T-cell (primary cell): ENCODE results near the gene POLD1. TPM values are rescaled to one million over a fixed set of nuclear protein-coding genes. Genes with fewer than 3 reads are reported as not detected.
"Not testable (repeated sequence)": the region's sequence is repeated elsewhere in the genome, so short reads cannot be mapped to it uniquely, and the experiment has no call there.

Source experiments
- ATAC-seq, 4 experiments: fragments of 200-7000 bp in 3 of 4; fragments of 150-1000 bp in 1 of 4; cut with Tn5 transposase; replicated peaks in 1 of 4; 1 replicate in 3 of 4; 2 replicates in 1 of 4; pipeline ENCODE4 v1.10.0; 2021; ENCODE audit warnings: moderate library complexity in 3 of 4, mild to moderate bottlenecking in 2 of 4, moderate number of reproducible peaks in 1 of 4
- CTCF ChIA-PET, 2 donors: fragments of 300-600 bp; sonication (Branson Sonifier 250); formaldehyde crosslinking; loops; one replicate each; lab custom pipeline; 2022; ENCODE audit warnings: antibody characterized with exemption in 2 of 2; lab: Charles Lee
- POLR2A ChIA-PET, 2 donors: fragments of 300-600 bp; sonication (Branson Sonifier 250); formaldehyde crosslinking; loops; one replicate each; lab custom pipeline; 2022; ENCODE audit warnings: antibody characterized with exemption in 2 of 2; lab: Charles Lee
- DNase-seq, 35 experiments: peaks; one replicate each; pipeline versions ENCODE4 v3.0.0 to v3.0.0-alpha.2; 2013 to 2023
- H3K27ac ChIP-seq: one replicate; pipeline ENCODE4 v1.5.1; 2013; ENCODE audit warnings: low read length
- H3K27me3 ChIP-seq, 2 experiments: replicated peaks in 1 of 2; 1 replicate in 1 of 2; 2 replicates in 1 of 2; pipeline versions ENCODE4 v1.6.1 to v1.7.0; 2013; ENCODE audit warnings: low read length in 1 of 2, mixed read lengths in 1 of 2; ENCODE audit not compliant: control insufficient read depth in 2 of 2, insufficient read depth in 2 of 2; ENCODE audit errors: extremely low read depth in 1 of 2
- H3K36me3 ChIP-seq, 2 donors: 1 replicate in 1 of 2; 2 replicates in 1 of 2; pipeline versions ENCODE4 v1.6.1 to v1.7.0; 2013; ENCODE audit warnings: low read length in 1 of 2; ENCODE audit not compliant: control insufficient read depth in 2 of 2, insufficient read depth in 1 of 2; ENCODE audit errors: extremely low read depth in 1 of 2
- H3K4me1 ChIP-seq, 2 experiments: 1 replicate in 1 of 2; 2 replicates in 1 of 2; pipeline versions ENCODE4 v1.6.1 to v1.7.0; 2013; ENCODE audit warnings: low read length in 2 of 2, mixed read lengths in 1 of 2; ENCODE audit not compliant: insufficient read depth in 2 of 2, control insufficient read depth in 1 of 2; ENCODE audit errors: extremely low read depth in 1 of 2
- H3K4me3 ChIP-seq, 2 donors: 1 replicate in 1 of 2; 2 replicates in 1 of 2; pipeline versions ENCODE4 v1.5.1 to v1.7.0; 2013; ENCODE audit warnings: mild to moderate bottlenecking in 2 of 2, low read length in 1 of 2, moderate library complexity in 1 of 2; ENCODE audit not compliant: control insufficient read depth in 1 of 2; ENCODE audit errors: extremely low read depth in 1 of 2
- H3K9me3 ChIP-seq: 2 replicates; pipeline ENCODE4 v1.7.0; 2013
- H3K27ac Mint-ChIP-seq, 2 donors: one replicate each; pipeline ENCODE4 v1.8.0; 2020 to 2021; ENCODE audit warnings: mild to moderate bottlenecking in 2 of 2, mixed read lengths in 2 of 2
- H3K27me3 Mint-ChIP-seq, 2 donors: one replicate each; pipeline ENCODE4 v1.8.0; 2021 to 2022; ENCODE audit warnings: mixed read lengths in 2 of 2
- H3K36me3 Mint-ChIP-seq: one replicate; pipeline ENCODE4 v1.8.0; 2021; ENCODE audit warnings: mixed read lengths
- H3K4me1 Mint-ChIP-seq, 3 donors: one replicate each; pipeline ENCODE4 v1.8.0; 2020 to 2022; ENCODE audit warnings: mixed read lengths in 3 of 3, mild to moderate bottlenecking in 1 of 3
- H3K4me3 Mint-ChIP-seq, 3 donors: one replicate each; pipeline ENCODE4 v1.8.0; 2020 to 2022; ENCODE audit warnings: mild to moderate bottlenecking in 3 of 3, mixed read lengths in 3 of 3, moderate library complexity in 3 of 3
- H3K9me3 Mint-ChIP-seq, 3 donors: one replicate each; pipeline ENCODE4 v1.8.0; 2020 to 2022; ENCODE audit warnings: mixed read lengths in 3 of 3
- WGBS: methylation state at CpG from one replicate; pipeline ENCODE4 v1.1.5; 2013; ENCODE audit warnings: missing lambda C conversion rate; ENCODE audit not compliant: insufficient coverage; 5-methylcytosine and 5-hydroxymethylcytosine counted together
- total RNA-seq, 35 experiments: library from RNA in 6 of 35; stranded (reverse) in 6 of 35; fragments of 120-200 nt in 1 of 35; gene quantifications; one replicate each; pipeline versions ENCODE4 v1.2.1 to v1.2.4 and lab custom pipeline; 2013 to 2026

POLD1 gene
- total RNA-seq, 5 donors from 2014 or later (not counting 1 experiment from before 2014, with no cell fraction given), result 32.9 to 67.1 (median 54.0) TPM

GRCh38 chr19:50437862-50438449 is 53.8 kb downstream of the POLD1 start:
- ATAC-seq (no peak), DNase-seq (no peak)
- Histone ChIP-seq H3K4me3 (no peak overlapping the region), H3K27me3 (peaks cover 0 to 25% of the 10 kb centered on the region in 2 experiments), H3K27ac (no peak overlapping the region), H3K36me3 (no peaks in the 10 kb centered on the region), H3K4me1 (no peaks in the 10 kb centered on the region), H3K9me3 (no peaks in the 10 kb centered on the region)
- peaks cover 13 to 22% of the 10 kb centered on the region in 2 donors for H3K27me3 Mint-ChIP-seq
- peaks cover 0 to 7% (median 0%) of the 10 kb centered on the region in 3 donors for H3K4me1 Mint-ChIP-seq
- CTCF ChIA-PET, result no interaction called here
- no peaks in the 10 kb centered on the region for H3K9me3 Mint-ChIP-seq
- no peak overlapping the region for H3K4me3 Mint-ChIP-seq
- 95% methylated on average over 4 of the region's 5 CpGs for WGBS
- POLR2A ChIA-PET, result no interaction called here
- H3K36me3 Mint-ChIP-seq, result no peaks in the 10 kb centered on the region
- no peak overlapping the region for H3K27ac Mint-ChIP-seq

DNA sequence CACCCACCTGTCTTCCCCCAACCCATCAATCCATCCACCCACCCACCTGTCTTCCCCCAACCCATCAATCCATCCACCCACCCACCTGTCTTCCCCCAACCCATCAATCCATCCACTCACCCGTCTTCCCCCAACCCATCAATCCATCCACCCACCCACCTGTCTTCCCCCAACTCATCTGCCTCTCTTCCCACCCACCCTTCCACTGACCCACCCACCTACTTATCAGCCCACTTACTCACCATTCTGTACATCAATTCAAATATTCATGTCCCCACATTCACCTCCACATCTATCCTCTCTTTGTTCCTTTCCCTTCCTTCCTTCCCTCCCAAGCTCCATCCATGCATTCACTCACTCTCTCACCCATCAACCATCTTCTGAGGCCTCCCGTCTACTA is 55.0 kb downstream of the POLD1 start:
- 54% methylated on average over 1 of the region's 2 CpGs for WGBS

GRCh38 chr19:50444059-50444458 is 59.9 kb downstream of the POLD1 start:
- Mint-ChIP-seq H3K27ac (no peak overlapping the region), H3K27me3 (peaks cover 11 to 19% of the 10 kb centered on the region in 2 donors), H3K4me3 (no peak overlapping the region), H3K9me3 (peaks cover 0 to 3% (median 0%) of the 10 kb centered on the region in 3 donors), H3K36me3 (no peaks in the 10 kb centered on the region), H3K4me1 (no peaks in the 10 kb centered on the region)
- no peak overlapping the region for H3K4me3 ChIP-seq
- H3K27me3 ChIP-seq, result peaks cover 0 to 16% of the 10 kb centered on the region in 2 experiments
- H3K27ac ChIP-seq, result no peak overlapping the region
- no peaks in the 10 kb centered on the region for H3K9me3 ChIP-seq
- DNase-seq, result no peak
- CTCF ChIA-PET, result no interaction called here
- no peaks in the 10 kb centered on the region for H3K4me1 ChIP-seq
- no peak for ATAC-seq
- no peaks in the 10 kb centered on the region for H3K36me3 ChIP-seq
- 67% methylated on average over 1 of the region's 1 CpG for WGBS
- POLR2A ChIA-PET, result no interaction called here

More for the DNA sequence above, 55.0 kb downstream of the POLD1 start:
- H3K27ac ChIP-seq, H3K9me3 ChIP-seq, H3K4me3 Mint-ChIP-seq, H3K9me3 Mint-ChIP-seq, DNase-seq, H3K27ac Mint-ChIP-seq, H3K4me1 ChIP-seq, ATAC-seq, H3K4me3 ChIP-seq, POLR2A ChIA-PET, H3K4me1 Mint-ChIP-seq, CTCF ChIA-PET, H3K36me3 Mint-ChIP-seq, H3K36me3 ChIP-seq: not testable (repeated sequence)
- peaks cover 9 to 21% of the 10 kb centered on the region in 2 donors for H3K27me3 Mint-ChIP-seq
- peaks cover 0 to 17% of the 10 kb centered on the region in 2 experiments for H3K27me3 ChIP-seq

DNA sequence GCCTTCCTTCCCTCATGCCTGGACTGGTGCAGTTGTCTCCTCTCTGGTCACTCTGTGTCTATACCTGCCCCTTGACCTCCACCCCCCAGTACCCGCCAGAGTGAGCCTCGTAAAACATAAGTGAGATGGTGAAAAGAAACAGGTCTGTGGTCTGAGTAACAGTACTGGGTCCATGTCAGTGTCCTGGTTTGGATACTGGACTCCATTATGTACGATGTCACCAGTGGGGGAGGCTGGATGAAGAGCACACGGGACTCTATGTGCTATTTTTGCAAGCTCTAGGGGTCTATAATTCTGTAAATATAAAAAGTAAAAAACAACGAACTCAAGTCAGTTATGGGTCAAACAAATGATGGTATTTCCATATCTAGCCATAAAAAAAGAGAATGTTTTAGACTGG is 62.9 kb downstream of the POLD1 start:
- Histone ChIP-seq H3K27ac (no peak overlapping the region), H3K36me3 (no peaks in the 10 kb centered on the region), H3K4me3 (no peak overlapping the region), H3K4me1 (no peaks in the 10 kb centered on the region), H3K9me3 (no peaks in the 10 kb centered on the region), H3K27me3 (peaks cover 0 to 26% of the 10 kb centered on the region in 2 experiments)
- DNase-seq, result no peak
- WGBS, result no CpG with 5 or more reads among the region's 5 CpGs
- H3K9me3 Mint-ChIP-seq, result peaks cover 0 to 3% (median 0%) of the 10 kb centered on the region in 3 donors
- peaks cover 9 to 23% of the 10 kb centered on the region in 2 donors for H3K27me3 Mint-ChIP-seq
- no peak overlapping the region for H3K4me3 Mint-ChIP-seq
- peaks cover 0 to 2% (median 0%) of the 10 kb centered on the region in 3 donors for H3K4me1 Mint-ChIP-seq
- ChIA-PET CTCF (no interaction called here), POLR2A (no interaction called here)
- no peaks in the 10 kb centered on the region for H3K36me3 Mint-ChIP-seq
- ATAC-seq, result no peak
- no peak overlapping the region for H3K27ac Mint-ChIP-seq

DNA sequence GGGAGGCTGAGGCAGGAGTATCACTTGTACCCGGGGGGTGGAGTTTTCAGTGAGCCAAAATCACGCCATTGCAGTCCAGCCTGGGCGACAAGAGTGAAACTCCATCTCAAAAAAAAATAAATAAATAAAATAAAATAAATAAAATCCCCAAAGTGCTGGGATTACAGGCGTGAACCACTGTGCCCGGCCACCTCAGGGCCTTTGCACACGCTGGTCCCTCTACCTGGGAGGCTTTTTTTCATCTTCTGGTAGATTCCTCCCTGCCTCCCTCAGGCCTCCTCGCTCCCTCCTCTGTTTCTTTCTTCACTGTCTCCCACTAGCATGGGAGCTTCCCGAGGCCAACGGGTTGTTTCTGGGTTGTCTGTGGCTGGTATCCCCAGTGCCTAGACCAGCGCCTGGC is 63.6 kb downstream of the POLD1 start:
- ChIA-PET CTCF (no interaction called here), POLR2A (no interaction called here)
- peaks cover 0 to 26% of the 10 kb centered on the region in 2 experiments for H3K27me3 ChIP-seq
- H3K4me1 ChIP-seq, result no peaks in the 10 kb centered on the region
- no peak overlapping the region for H3K4me3 Mint-ChIP-seq
- H3K9me3 Mint-ChIP-seq, result peaks cover 0 to 3% (median 0%) of the 10 kb centered on the region in 3 donors
- no peaks in the 10 kb centered on the region for H3K36me3 Mint-ChIP-seq
- ATAC-seq (no peak), DNase-seq (no peak)
- peaks cover 0 to 4% (median 0%) of the 10 kb centered on the region in 3 donors for H3K4me1 Mint-ChIP-seq
- H3K27me3 Mint-ChIP-seq, result peaks cover 11 to 26% of the 10 kb centered on the region in 2 donors
- no peak overlapping the region for H3K27ac Mint-ChIP-seq
- 93% methylated on average over 4 of the region's 10 CpGs for WGBS
- H3K9me3 ChIP-seq, result no peaks in the 10 kb centered on the region
- no peaks in the 10 kb centered on the region for H3K36me3 ChIP-seq
- H3K4me3 ChIP-seq, result no peak overlapping the region
- no peak overlapping the region for H3K27ac ChIP-seq

DNA sequence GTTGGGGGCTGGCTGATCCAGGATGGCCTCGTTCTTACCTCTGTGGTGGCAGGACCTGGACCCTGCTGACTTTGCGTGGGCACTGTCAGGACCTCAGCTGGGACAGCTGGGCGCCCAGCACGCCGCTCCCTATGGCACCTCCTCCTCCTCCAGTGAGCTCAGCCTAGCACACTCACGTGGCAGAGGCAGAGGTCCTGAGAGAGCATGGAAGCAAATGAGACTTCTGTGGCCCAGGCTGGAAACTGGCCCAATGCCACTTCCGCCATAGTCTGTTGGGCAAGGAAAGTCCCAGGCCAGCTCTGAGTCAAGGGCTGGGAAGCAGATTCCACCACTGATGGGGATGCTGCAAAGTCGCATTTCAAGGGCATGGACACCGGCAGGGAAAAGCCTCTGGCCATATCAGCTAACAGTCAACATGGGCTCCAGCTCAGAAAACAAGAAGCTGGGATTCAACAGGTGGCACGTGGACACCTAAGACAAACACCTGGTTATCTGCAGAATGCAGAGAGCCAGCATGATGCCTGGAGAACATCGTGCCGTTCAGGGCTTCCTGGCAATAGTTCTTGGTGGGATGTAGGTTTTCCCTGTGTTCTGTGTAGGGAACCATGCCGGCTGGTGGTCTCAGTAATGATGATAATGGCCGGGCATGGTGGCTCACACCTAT is 65.2 kb downstream of the POLD1 start:
- no peak overlapping the region for H3K4me3 Mint-ChIP-seq
- peaks cover 0 to 4% (median 0%) of the 10 kb centered on the region in 3 donors for H3K4me1 Mint-ChIP-seq
- Histone ChIP-seq H3K27ac (no peak overlapping the region), H3K36me3 (no peaks in the 10 kb centered on the region), H3K27me3 (peaks cover 0 to 29% of the 10 kb centered on the region in 2 experiments), H3K4me1 (no peaks in the 10 kb centered on the region), H3K4me3 (no peak overlapping the region), H3K9me3 (no peaks in the 10 kb centered on the region)
- 80% methylated on average over 10 of the region's 14 CpGs for WGBS
- peaks cover 8 to 22% of the 10 kb centered on the region in 2 donors for H3K27me3 Mint-ChIP-seq
- ChIA-PET CTCF (no interaction called here), POLR2A (no interaction called here)
- H3K36me3 Mint-ChIP-seq, result no peaks in the 10 kb centered on the region
- no peak for ATAC-seq
- peaks cover 0 to 3% (median 0%) of the 10 kb centered on the region in 3 donors for H3K9me3 Mint-ChIP-seq
- H3K27ac Mint-ChIP-seq, result no peak overlapping the region
- no peak for DNase-seq
